22Rv1 (cell line): ENCODE data around the gene GNG5.
"Not testable (repeated sequence)": the region's sequence is repeated elsewhere in the genome, so short reads cannot be mapped to it uniquely, and the experiment has no call there.

Experiments
- H3K27ac ChIP-seq: fragments of 450-650 bp; 2 replicates; pipeline ENCODE4 v1.5.1; 2017
- ZFX ChIP-seq: fragments of 450-650 bp; IDR thresholded peaks from 2 replicates; pipeline ENCODE4 v1.6.1; 2017; ENCODE audit warnings: antibody characterized with exemption, borderline replicate concordance
- TF ChIP-seq, protein P1 (sequence below): fragments of 450-650 bp; IDR thresholded peaks from 2 replicates; pipeline ENCODE4 v1.5.1; 2017; ENCODE audit warnings: mild to moderate bottlenecking

Gene GNG5

DNA sequence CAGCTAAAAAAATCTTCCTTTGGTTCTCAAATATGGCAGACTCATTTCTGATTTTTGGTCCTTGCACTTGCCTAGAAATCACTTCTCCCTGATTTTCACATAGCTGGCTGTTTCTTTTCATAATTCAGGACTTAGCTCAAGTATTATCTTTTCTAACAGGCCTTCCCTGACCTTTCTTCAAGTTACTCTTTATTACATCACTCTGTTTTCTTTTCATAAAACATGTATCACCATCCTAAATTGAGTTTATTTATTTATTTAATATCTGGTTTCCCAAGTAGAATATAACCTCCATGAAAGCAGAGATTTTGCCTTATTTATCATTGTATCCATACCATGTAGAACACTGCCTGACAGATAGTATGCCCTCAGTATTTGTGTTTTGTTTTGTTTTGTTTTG, 18.2 kb upstream of the GNG5 start:
- no peak for TF ChIP-seq ZFX
- TF ChIP-seq, protein P1, sequence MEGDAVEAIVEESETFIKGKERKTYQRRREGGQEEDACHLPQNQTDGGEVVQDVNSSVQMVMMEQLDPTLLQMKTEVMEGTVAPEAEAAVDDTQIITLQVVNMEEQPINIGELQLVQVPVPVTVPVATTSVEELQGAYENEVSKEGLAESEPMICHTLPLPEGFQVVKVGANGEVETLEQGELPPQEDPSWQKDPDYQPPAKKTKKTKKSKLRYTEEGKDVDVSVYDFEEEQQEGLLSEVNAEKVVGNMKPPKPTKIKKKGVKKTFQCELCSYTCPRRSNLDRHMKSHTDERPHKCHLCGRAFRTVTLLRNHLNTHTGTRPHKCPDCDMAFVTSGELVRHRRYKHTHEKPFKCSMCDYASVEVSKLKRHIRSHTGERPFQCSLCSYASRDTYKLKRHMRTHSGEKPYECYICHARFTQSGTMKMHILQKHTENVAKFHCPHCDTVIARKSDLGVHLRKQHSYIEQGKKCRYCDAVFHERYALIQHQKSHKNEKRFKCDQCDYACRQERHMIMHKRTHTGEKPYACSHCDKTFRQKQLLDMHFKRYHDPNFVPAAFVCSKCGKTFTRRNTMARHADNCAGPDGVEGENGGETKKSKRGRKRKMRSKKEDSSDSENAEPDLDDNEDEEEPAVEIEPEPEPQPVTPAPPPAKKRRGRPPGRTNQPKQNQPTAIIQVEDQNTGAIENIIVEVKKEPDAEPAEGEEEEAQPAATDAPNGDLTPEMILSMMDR, result no peak
- no peak overlapping the region for H3K27ac ChIP-seq

DNA sequence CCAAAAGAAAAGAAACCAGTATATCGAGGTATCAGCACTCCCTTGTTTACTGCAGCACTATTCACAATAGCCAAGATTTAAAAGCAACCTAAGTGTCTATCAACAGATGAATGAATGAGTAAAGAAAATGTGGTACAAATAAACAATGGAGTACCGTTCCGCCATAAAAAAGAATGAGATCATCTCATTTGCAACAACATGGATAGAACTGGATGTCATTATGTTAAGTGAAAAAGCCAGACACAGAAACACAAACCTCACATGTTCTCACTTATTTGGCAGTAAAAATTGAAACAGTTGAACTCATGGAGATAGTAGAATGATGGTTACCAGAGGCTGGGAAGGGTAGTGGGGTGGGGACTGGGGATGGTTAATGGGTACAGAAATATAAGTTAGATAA, 4.3 kb upstream of the GNG5 start:
- TF ChIP-seq ZFX, result no peak
- TF ChIP-seq, protein P1, result no peak
- no peak overlapping the region for H3K27ac ChIP-seq

DNA sequence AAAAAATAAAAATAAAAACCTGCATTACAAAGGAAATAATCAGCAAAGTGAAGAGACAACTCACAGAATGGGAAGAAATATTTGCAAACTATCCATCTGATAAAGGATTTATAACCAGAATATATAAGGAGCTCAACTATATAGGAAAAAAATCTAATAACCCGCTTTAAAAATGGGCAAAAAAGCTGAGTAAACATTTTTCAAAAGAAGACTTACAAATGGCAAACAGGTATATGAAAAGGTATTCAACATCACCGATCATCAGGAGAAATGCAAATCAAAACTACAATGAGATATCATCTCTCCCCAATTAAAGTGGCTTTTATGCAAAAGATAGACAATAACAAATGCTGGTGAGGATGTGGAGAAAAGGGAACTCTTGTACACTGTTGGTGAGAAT, 3.8 kb upstream of the GNG5 start:
- no peak for TF ChIP-seq ZFX
- no peak overlapping the region for H3K27ac ChIP-seq

DNA sequence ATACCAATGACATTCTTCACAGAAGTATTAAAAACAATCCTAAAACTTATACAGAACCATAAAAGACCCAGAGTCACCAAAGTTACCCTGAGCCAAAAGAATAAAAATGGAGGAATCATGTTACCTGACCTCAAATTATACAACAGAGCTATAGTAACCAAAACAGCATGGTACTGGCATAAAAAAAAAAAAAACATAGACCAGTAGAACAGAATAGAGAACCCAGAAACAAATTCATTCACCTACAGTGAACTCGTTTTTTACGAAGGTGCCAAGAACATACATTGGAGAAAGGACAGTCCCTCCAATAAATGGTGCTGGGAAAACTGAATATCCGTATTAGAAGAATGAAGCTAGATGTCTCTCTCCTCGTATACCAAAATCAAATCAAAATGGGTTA, 2.6 kb upstream of the GNG5 start:
- H3K27ac ChIP-seq, result no peak overlapping the region
- TF ChIP-seq, protein P1, result no peak
- no peak for TF ChIP-seq ZFX

DNA sequence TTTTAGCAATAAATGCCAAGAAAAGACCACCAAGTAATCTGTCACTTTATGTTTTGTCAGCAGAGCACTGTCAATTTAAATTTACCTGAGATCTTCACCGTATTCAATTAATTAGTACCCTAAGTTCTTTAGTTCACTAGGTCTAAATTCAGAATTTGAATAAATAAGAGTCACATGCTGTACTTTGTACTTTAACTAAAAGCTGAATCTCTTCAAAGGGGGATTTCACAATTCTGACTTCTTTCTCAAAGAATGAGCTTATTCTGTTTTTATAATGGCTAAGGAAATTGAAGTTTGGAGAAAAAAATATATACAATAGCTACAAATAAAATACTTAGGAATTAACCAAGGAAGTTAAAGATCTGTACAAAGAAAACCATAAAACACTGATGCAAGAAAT, 2.1 kb upstream of the GNG5 start:
- TF ChIP-seq, protein P1, result no peak
- no peak overlapping the region for H3K27ac ChIP-seq

DNA sequence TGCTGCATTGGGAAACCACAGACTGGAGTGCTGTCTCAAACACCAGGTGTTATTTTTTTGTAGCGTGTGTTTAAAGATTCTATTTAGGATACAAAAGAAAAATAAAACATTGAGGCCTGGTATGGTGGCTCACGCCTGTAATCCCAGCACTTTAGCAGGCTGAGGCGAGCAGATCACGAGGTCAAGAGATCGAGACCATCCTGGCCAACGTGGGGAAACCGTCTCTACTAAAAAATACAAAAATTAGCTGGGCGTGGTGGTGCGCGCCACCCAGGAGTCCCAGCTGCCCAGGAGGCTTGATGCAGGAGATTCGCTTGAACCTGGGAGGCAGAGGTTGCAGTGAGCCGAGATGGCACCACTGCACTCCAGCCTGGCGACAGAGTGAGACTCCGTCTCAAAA, 1.5 kb upstream of the GNG5 start:
- not testable (repeated sequence) for H3K27ac ChIP-seq

DNA sequence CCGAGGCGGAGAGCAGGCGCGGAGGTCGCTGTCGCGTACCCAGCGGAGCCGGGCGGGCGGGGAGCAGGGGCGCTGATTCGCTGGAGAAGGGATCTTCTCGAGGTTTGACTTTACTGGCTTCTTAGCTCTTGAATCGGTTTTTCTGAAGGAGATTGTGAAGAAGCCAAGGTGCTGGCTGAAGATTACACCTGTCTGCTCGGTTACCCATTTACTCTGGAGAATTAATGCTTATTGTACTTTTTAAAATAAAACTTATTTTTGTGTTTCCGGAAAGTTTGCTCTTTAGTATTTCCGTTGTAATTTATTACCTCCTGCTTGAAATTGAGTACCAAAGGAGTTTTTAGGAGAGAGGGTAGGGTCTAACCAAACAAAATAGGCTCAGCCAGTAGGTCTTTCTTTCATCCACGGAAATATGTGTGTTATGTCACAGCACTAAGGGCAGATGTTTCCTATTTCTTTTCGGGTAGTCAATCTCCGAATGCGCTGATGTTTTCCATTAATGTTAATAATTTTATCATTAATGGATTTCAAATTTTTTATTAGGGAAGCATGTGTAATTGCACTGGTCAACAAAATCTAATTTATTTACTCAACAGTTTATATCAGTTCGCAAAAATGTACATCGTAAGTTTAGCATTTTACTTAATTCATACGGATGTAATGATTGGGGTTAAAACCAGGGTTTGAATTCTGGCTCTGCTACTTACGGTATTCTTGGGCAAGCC, 510 bp upstream of the GNG5 start:
- TF ChIP-seq, protein P1, result no peak; the same call in 1 of the 2 replicates
- TF ChIP-seq ZFX, result no peak
- H3K27ac ChIP-seq, result peak overlapping the region; percentile 85

DNA sequence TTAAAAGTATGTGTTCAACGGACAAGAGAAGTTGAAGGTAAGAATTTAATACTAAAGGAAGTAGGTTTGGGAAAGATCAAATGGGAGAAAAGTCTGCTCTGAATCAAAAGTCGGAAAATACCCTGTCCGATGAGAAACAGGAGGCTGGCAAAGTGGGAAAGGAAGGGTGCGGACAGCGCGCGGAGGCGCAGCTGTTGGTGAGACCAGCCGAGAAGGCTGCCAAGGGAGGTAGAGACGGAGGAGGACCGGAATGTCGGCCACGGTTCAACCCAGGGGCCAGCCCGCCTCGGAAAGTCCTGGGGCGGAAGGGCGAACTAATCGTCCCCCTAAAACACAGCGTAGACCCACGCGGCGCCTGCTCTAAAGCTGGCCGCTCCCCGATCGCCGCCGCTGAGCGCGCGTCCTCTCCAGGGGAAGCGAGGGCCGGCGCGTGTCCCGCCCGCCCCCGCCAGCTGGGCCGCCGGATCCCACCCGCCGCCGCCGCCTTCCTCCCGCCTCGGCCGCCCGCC, 834 bp downstream of the GNG5 start:
- TF ChIP-seq, protein P1, result no peak
- TF ChIP-seq ZFX, result no peak

More for the DNA sequence above, 834 bp downstream of the GNG5 start:
- H3K27ac ChIP-seq, result peak overlapping the region; percentile 85
